Activated naive CD4-positive, alpha-beta T cell treated with Interleukin-2 at 50 U/mL for 16 hours (primary cell): ENCODE results near the gene MYO19.
"Not testable (repeated sequence)": the region's sequence is repeated elsewhere in the genome, so short reads cannot be mapped to it uniquely, and the experiment has no call there.

ENCODE experiments used
- DNase-seq: peaks from one replicate; pipeline ENCODE4 v3.0.0-alpha.2; 2020

Gene MYO19

DNA sequence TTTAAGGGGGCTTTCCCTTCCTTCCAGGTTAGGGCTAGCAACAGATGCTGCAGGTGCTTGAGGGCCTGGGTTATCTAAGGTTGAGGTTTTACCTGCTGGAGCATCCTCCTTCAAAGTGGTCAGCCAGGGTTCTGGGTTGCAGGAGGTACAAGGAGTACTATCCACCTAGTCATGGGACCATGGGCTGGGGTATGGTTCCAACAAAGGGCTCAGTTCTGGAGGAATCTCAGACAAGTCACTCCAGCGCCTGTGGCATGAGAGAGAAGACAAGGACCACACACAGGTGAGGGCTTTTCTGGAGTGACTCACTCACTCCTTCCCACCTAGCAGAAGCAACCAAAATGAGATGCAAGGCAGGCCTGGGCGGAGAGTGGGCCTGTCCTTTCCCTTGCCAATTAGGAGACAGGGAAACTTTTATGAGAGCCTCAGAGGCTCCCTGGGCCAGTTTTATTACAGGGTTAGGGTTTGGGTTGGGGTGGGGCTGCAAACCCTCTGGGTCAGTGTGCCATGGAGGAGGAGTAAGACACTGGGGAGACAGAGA lies 2.2 kb downstream of the MYO19 start:
- no peak for DNase-seq

DNA sequence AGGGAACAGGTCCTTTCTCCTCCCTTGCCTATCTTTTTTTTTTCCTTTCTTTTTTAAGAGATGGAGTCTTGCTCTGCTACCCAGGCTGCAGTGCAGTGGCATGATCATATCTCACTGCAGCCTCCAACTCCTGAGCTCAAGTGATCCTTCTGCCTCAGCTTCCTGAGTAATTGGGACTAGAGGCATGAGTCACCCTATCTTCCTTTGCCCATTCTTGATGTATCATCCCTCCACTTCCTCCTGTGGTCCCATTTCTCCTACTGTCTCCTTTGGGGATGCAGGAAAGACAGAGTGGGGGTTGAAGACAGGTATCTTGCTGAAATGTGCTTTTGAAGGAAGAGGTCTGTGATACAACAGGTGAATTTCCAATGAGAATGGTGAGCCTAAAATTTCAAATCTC lies 5.5 kb downstream of the MYO19 start:
- DNase-seq: no peak

DNA sequence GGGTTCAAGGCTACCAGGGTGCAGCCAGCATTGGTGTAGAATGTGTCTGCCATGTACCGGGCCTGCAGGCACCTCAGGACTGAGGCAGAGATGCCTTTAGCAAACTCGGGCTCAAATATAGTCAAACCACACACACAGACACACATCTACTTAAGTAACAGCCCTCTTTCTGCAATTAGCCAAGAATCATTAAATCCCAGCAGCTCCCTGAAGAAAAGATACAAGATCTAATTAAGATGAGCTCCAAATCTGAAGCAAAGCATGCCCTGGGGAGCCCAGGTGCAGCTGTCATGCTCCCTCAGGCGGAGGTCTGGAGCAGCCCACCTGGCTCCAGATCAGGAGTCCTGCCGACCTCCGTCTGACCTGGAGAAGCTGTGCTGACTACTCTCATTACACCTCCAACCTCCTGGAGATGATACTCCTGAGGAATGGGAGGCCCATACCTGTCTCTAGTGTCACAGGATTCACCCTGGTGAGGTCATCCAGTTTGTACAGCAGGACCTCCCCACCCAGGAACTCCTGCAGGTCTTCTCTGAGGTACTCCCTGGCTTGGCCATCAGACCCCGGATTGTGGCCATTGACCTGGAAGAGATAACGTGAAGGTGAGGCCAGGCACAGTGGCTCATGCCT lies 6.9 kb downstream of the MYO19 start:
- no peak for DNase-seq

DNA sequence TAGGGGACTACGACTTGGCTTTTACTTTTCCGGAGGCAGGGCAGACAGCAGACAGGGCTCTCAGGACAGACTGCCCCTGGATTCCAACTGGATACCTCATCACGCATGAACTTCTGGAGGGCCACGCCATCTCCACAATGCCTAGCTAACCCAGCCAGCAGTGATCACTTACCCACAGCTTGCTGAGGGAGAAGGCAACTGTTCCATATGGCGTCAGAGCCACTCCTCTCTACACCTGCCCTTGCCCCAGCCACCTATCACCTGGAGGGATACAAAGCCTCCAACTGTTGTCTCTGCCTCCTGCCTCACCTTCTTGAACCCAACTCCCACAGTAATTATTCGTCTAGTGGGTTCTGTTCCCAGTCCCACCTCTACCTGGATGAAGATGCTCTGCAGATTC lies 8.8 kb downstream of the MYO19 start:
- no peak for DNase-seq

DNA sequence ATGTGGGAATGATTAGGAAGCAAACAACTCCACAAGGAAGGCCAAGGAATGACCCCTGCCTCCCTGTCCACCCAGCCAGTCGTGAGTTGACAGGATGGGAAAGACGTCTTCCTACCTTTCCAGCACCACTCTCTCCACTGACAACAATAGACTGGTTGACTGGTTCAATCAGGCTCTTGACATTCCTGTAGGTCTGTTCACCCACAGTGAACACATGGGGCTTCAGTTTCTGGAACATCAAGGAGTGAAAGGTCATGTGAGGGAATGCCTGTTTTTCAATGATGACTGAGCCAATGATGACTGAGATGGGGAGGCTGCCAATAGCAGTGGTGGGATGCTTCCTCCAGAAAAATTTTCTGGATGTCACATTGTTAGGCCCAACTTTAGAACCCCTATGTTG lies 9.6 kb downstream of the MYO19 start:
- no peak for DNase-seq

DNA sequence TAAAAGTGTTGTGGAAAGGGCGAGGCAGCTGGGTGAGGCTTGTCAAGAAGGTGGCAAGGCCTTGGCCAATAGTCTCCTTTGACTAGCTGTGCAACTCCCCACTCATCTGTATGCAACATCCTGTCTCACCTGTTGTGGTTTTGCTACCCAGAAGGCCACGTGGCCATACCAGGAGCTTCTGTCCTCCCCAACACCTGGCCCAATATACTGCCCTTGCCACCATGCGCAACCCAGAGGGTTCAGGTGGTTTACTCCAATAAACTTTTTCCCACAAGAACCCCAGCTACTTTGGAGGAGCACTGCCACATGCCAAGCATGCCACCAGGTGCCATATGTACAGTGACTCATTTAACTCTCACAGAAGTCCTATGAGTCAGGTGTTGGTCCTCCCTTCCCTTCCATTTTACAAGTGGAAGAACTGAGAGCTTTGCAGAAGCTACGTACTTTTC lies 10.2 kb downstream of the MYO19 start:
- DNase-seq: no peak

DNA sequence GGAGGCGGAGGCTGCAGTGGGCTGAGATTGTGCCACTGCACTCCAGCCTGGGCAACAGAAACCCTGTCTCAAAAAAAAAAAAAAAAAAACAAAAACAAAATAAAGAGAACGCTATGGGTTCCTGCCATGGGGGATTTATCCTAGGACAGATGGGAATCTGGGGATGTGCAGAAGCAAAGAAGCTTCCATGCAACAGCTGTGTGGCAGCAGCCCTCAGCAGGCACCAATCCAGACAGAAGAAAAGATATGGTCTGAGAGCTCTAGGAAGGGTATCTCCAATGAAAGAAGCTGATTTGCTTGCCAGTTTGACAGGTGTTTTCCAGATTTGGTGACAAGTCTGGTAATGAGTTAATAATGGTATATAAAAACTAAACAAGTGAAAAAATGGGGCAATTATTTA lies 11.6 kb downstream of the MYO19 start:
- DNase-seq: no peak

DNA sequence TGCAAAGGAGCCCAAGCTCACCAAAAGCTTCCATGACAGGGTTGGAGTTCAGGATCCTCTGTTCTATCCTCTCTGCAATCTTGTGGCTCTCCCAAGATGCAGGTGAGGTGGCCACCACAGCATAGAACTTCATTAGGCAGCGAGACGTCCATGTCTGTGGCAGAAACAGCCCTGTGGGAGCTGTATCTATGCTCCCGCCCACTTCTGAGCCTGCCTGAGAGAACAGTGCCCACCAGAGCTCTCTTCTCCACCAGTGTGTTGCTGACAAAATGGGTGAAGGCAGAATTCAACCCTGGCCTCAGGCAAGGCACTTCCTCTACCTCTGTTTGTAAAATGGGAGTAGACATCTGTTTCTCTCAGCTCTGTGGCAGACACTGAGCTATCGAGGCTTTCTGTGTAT lies 18.8 kb downstream of the MYO19 start:
- DNase-seq: no peak

DNA sequence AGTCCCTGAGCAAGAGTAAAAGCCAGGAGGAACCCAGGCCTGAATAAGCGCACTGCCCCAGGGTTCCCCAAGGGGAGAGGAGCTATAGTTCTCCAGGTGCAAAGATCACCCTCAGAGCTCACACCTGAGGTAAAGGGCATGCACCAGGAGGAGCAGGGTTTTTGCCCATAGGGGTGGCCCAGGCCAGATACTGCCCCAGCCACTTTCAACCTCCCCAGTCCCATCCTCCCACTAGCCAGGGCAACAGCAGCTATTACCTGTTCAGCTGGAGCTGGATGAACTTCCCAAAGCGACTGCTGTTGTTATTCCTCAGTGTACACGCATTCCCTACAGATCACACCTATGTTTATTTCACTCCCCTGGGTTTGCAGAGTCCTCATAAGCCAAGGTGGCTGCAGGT lies 19.8 kb downstream of the MYO19 start:
- DNase-seq: no peak

DNA sequence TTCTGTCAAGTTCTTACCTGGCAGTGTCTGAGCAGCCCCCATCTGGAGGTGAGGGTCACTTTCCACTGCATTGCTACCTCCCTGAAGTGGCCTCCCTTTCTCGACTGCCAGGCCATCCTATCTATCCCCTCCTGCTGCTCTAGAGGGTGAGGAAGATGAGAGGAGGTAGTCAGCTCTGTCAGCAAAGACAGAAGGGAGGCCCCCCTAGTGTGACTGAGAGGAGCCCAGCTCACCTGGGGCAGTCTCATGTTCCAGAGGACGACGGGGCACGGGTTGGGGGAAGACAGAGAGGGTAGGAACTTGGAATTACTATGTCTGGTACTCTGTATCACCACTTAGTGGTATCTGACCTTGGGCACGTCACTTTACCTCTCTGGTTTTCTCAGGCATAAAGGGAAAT lies 22.0 kb downstream of the MYO19 start:
- DNase-seq: no peak

DNA sequence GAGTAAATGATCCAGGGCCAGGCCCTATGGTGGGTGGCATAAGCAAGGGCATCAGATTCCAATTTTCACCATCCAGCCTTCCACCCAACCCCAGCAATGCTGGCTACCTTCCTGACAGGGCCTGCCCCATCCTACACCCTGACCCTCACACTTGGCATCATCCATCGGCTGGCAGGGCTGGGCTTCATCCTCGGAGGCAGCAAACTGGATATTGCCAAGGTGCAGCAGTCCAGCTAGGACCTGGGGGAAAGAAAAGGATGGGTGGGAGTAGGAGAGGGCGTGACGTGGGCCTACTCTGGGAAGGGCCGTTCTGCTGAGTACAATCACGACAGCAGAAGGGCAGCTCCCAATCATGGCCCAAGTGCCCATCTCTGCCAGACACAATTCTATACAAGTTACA lies 23.5 kb downstream of the MYO19 start:
- DNase-seq: no peak

DNA sequence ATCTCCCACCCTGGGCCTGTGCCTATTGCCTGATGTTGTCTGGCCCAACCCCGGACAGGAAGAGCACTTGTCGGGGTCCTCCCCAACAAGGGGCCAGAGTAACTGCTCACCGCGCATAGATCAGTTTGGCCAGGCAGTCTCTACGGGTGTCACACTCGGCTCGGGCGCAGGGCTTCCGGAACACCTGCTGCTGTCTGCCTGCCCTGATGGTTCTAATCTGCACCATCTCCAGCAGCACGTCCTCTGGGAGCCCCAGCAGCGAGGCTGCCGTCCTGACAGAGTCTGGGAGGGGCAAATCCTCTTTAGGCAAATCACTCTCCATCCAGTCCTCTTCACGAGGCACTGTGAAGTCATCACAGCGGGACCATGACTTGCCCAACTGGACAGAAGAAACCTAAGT lies 24.0 kb downstream of the MYO19 start:
- DNase-seq: no peak

DNA sequence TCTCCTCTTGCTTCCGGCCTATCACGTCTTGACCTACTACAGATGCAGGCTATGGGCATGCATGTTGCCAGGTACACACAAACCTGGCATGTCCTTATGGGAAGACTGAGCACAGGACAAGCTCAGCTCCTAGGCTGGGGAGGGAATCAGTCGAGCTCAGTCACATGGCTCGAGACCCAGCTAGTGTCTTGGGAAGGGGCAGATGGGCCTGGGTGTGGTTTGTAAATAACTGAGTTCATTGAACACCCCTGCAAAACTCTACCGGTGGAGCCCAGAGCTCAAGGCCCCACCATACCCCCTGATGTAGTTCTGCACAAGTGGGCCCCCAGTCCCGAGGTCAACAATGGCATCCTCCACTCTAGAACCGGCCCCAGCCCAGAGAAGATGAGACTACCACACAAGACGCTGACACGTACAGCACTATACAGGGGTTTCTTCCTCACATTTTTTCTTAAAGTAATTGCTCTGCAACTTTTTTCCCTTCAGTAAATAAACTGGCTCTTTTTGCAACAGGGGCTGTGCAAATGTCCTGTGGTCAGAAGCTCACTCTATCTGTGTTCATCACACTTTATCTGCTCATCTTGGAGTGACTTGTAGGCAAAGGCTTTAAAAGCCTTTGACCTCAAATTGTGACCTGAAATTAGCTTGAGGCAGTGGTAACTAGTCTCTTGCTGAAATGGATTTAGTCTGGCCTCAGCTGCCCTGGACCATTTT lies 25.2 kb downstream of the MYO19 start:
- DNase-seq: no peak

DNA sequence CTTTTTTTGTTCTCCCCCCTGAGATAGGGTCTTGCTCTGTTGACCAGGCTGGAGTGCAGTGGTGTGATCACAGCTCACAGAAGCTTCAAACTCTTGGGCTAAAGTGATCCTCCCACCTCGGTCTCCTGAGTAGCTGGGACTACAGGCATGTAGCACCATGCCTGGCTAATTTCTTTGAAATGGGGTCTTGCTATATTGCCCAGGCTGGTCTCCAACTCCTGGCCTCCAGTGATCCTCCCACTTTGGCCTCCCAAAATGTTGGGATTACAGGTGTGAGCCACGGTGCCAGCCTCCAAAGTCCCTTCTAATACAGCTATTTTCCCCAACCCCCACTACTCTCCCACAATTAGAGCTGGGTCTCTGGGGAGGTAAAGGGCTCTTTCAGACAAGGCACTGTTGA lies 26.2 kb downstream of the MYO19 start:
- not testable (repeated sequence) for DNase-seq

DNA sequence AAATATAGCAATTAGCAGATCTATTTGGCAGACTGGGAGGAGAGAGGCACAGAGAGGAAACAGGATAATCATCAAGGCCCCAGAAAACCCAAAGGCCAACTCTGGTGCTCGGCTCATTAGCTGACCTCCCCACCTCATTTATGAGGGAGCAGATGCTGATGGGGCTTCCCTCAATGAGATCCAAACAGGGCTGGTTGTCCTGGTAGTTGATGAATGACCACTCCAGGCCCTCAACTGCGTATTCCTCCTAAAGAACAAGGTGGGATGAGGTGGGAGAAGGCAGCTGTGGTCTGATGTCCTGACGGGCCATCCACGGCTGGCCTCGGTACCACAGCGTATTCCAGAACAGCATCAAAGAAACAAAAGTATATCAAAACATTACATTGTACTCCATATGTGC lies 27.4 kb downstream of the MYO19 start:
- DNase-seq: no peak

DNA sequence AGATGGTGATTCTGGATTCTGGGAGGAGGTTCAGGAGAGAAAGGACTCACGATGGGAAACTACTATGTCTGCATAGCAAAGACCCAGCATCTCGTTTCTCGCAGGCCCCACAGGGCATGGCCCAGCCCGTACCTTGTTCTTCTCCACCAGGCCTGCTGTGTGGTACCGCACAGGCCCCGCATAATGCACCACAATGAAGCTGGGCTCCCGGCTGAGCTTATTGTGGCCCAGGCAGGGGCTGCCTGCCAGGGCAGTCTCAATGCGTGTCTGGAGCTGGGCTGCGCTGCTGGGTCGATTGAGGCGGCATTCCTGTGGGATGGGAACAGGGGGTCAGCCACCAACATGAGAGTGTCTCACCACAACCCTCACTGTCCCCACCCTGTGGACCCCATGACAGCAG lies 27.8 kb downstream of the MYO19 start:
- no peak for DNase-seq

DNA sequence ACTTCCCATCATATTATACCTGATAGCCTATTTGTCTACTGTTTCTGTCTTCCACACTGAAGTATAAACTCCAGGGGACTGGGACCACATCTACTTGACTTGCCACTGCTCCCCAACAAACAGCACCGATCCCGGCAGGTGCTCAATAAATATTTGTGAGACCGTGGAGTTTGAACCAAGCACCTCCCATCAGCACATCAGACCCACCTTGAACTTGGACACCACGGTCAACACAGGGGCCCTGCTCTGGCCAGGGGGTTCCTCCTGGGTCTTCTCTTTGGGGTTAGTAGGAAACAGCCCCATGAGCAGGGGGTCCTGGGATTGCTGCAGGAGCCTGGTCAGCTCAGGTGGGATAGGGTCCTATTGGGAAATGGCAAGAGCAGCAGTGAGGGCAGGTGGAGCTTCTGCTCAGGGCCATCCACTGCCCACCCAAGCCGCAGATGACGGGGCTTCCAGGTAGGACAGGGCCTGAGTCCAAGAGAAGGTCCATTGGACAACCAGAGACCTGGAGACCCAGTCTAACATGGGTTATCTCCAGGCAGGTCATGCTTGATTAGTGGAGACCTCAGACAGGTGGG lies 28.3 kb downstream of the MYO19 start:
- no peak for DNase-seq

DNA sequence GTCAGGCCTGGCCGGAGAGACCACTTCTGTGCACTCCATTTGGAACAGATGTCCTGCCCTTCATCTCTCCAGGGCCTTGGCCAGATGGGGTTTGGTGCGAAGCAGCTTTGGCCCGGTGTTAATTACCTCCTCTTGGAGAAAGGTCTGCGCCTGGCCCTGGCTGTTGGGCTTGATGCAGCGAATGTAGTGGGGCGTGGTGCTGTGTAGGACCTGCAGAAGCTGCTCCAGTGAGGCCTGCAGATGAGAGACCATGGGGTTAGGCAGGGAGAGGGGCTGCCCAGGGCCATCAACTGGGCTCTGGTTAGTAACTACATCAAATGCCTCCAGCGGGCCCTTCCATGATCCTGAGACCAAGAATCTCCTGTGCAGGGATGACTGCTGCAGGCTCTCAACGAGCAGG lies 29.5 kb downstream of the MYO19 start:
- no peak for DNase-seq

DNA sequence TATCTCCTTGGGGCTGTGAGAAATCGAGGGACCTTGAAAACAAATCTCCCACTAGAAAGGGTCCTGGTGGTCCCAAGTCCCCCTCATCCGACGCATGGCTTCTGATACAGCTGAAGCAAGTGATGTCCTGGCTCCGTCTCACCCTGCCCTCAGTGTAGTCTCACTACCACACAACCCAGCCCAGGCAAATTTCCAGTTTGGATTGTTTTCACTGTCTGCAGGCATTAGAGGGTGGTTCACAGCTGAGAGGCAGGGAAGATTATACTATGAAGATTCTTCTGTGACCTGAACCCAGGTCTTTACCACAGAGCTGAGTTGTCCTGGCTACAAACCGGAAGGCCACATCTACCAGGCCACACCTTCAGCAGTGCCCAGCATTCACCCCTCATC lies 30.5 kb downstream of the MYO19 start:
- no peak for DNase-seq

DNA sequence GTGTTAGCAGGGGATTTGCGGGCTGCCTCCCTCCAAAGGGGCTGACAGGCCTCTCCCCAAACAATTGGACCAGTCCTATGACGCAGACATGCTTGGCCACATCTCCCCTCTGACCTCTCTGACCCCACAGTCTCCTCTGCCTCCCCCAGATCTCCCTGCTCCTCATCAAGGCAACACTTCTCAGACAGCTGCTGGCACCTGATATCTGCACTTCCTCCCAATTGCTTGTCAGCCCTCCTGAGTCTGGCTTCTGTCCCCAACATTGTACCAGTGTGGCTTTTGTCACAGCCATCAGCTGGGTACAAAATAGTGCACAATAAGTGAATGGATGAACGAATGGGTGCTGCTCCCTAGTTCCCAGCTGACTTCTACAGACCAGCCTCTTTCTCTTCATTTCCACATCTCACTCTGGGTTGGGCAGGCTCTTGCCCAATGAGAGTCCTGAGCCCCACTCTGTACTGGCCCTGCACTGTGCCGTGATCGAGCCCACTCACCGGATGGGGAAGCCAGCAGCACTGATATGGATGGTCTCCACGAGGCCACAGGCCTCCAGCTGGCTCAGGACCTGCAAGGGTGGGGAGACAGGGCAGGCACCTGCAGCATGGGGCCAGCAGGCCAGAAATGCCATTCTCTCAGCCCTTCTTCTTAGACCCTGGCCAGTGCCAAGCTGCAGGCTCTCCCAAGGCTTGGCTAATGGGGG lies 31.1 kb downstream of the MYO19 start:
- no peak for DNase-seq

DNA sequence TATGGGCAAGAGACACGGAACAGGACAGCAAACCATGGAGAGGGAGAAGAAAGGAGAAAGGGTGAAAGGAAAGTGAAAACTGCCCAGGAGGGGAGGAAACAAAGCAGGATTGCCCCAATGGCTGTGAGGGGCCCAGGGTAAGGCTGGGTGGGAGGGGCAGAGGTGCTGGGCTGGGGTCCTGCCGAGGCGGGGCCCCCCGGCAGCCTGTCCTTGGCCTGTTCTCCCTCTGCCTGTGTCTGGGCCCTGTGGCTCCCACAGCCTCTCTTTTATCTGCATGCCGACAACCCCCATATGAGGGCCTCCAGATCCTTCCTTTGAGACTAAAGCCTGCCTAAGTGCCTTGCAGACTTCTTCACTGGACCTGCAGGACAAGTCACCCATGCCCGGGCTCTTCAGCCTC lies 32.7 kb downstream of the MYO19 start:
- DNase-seq: no peak

DNA sequence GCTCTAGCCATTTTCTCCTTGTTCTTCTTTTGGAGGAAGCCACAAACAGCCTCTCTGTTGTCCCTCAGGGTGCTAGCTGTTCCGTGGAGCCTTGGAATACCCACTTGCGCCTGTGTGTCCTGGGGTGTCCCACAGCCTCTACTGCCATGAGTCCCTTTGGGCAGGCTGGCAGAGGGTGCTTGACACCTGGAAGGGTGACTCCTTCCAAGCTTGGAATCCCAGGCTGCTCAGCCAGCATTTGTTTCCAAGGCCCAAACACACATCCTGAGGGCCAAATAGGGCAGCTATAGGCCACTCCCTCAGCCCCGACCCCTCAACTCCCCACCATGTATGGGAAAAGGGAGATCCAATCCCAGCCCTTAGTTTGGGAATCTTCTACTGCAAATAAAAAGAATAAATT lies 33.3 kb downstream of the MYO19 start:
- no peak for DNase-seq

DNA sequence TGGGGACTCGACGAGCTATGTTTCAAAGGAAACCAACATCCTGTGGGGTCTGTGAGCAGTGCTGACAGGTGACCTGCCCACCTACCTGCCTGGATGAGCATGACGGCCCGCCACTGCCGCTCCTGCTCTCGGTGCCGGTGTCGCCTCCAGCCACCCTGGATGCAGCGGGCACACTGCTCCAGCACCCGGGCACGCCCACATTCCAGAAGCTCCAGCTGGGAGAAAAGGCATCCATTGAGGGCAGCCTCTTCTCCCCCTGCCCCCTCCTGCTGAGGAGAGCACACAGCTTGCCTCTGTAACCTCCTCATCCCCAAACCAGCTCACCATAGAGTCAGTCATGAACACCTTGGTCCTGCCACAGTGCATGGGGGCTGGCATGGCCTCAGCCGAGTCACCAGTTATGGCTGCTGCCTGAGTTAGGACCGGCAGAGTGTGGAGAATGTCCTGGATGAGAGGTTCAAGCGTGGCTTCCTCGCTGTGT lies 33.9 kb downstream of the MYO19 start:
- no peak for DNase-seq
